ENCODE measurements around the gene DOK4. TPM values are rescaled to one million over a fixed set of nuclear protein-coding genes. Genes with fewer than 3 reads are reported as not detected.
"Not testable (repeated sequence)": the region's sequence is repeated elsewhere in the genome, so short reads cannot be mapped to it uniquely, and the experiment has no call there.

Gene DOK4
- total RNA-seq, 2 experiments from 2014 or later, result 6.3 to 6.4 TPM

- no peak for ATAC-seq (ENCODE audit: low read depth)
- Mint-ChIP-seq H3K36me3 (no peaks in the 10 kb centered on the region), H3K27ac (no peak overlapping the region), H3K27me3 (no peaks in the 10 kb centered on the region), H3K4me1 (peaks cover 19% of the 10 kb centered on the region), H3K9me3 (no peaks in the 10 kb centered on the region), H3K4me3 (no peak overlapping the region)
- POLR2A ChIA-PET, result interaction anchor here (0.7 kb wide), 1 partner anchor 481 kb away, joined by 4 read pairs; no protein-coding TSS in a partner anchor
- DNase-seq, result no peak
These were observed 18.2 kb upstream of the DOK4 start for GRCh38 chr16:57504491-57504890.

GRCh38 chr16:57504001-57504400 lies 17.7 kb upstream of the DOK4 start:
- Mint-ChIP-seq H3K4me3 (no peak overlapping the region), H3K27me3 (no peaks in the 10 kb centered on the region), H3K27ac (no peak overlapping the region), H3K4me1 (peaks cover 22% of the 10 kb centered on the region), H3K9me3 (no peaks in the 10 kb centered on the region), H3K36me3 (no peaks in the 10 kb centered on the region)
- POLR2A ChIA-PET, result no interaction called here
- DNase-seq, result no peak
- no peak for ATAC-seq (ENCODE audit: low read depth)

GRCh38 chr16:57503366-57503765 lies 17.1 kb upstream of the DOK4 start:
- no peak overlapping the region for H3K27ac Mint-ChIP-seq
- peaks cover 23% of the 10 kb centered on the region for H3K4me1 Mint-ChIP-seq
- H3K9me3 Mint-ChIP-seq, result no peaks in the 10 kb centered on the region
- POLR2A ChIA-PET, result no interaction called here
- H3K36me3 Mint-ChIP-seq, result no peaks in the 10 kb centered on the region
- DNase-seq (no peak), ATAC-seq (ENCODE audit: low read depth) (no peak)
- no peaks in the 10 kb centered on the region for H3K27me3 Mint-ChIP-seq
- no peak overlapping the region for H3K4me3 Mint-ChIP-seq

GRCh38 chr16:57502048-57502775 lies 15.9 kb upstream of the DOK4 start:
- H3K9me3 Mint-ChIP-seq, result no peaks in the 10 kb centered on the region
- H3K36me3 Mint-ChIP-seq, result no peaks in the 10 kb centered on the region
- H3K27me3 Mint-ChIP-seq, result no peaks in the 10 kb centered on the region
- H3K4me3 Mint-ChIP-seq, result no peak overlapping the region
- POLR2A ChIA-PET, result interaction anchor here (0.7 to 1.3 kb wide), 2 partner anchors 42 to 86 kb away, joined by 4 to 5 read pairs; no protein-coding TSS in a partner anchor
- H3K27ac Mint-ChIP-seq, result peak overlapping the region; percentile 30
- peaks cover 22% of the 10 kb centered on the region for H3K4me1 Mint-ChIP-seq
- DNase-seq (no peak), ATAC-seq (ENCODE audit: low read depth) (no peak)

GRCh38 chr16:57501492-57501891 lies 15.2 kb upstream of the DOK4 start:
- peak overlapping the region; percentile 11 for H3K4me3 Mint-ChIP-seq
- peak overlapping the region; percentile 81 for H3K27ac Mint-ChIP-seq
- H3K36me3 Mint-ChIP-seq, result no peaks in the 10 kb centered on the region

GRCh38 chr16:57500578-57501111 lies 14.4 kb upstream of the DOK4 start:
- peak; percentile 91 for ATAC-seq (ENCODE audit: low read depth)
- Mint-ChIP-seq H3K9me3 (no peaks in the 10 kb centered on the region), H3K27ac (peak overlapping the region; percentile 81), H3K4me1 (peaks cover 22% of the 10 kb centered on the region), H3K36me3 (no peaks in the 10 kb centered on the region), H3K27me3 (no peaks in the 10 kb centered on the region), H3K4me3 (peak overlapping the region; percentile 29)
- POLR2A ChIA-PET, result interaction anchor here (0.7 to 1.5 kb wide), 6 partner anchors 13 to 310 kb away, joined by 3 to 7 read pairs (median 4); partner anchors contain the start of genes ADGRG5 and POLR2C
- DNase-seq, result peak; percentile 61

More at GRCh38 chr16:57501492-57501891, 15.2 kb upstream of the DOK4 start:
- DNase-seq, result no peak
- POLR2A ChIA-PET, result interaction anchor here (0.7 to 1.5 kb wide), 5 partner anchors 14 to 85 kb away, joined by 3 to 5 read pairs (median 4); partner anchors contain the start of gene ADGRG5
- no peaks in the 10 kb centered on the region for H3K27me3 Mint-ChIP-seq
- H3K9me3 Mint-ChIP-seq, result no peaks in the 10 kb centered on the region
- peaks cover 22% of the 10 kb centered on the region for H3K4me1 Mint-ChIP-seq
- no peak for ATAC-seq (ENCODE audit: low read depth)

GRCh38 chr16:57499941-57500340 lies 13.6 kb upstream of the DOK4 start:
- POLR2A ChIA-PET, result interaction anchor here (0.7 to 1.5 kb wide), 3 partner anchors 38 to 236 kb away, joined by 3 to 5 read pairs (median 3); partner anchors contain the start of genes ADGRG5, KATNB1 and POLR2C

GRCh38 chr16:57498031-57498430 lies 11.7 kb upstream of the DOK4 start:
- H3K4me1 Mint-ChIP-seq, result peaks cover 22% of the 10 kb centered on the region
- DNase-seq (no peak), ATAC-seq (ENCODE audit: low read depth) (no peak)
- H3K27ac Mint-ChIP-seq, result no peak overlapping the region
- no peaks in the 10 kb centered on the region for H3K27me3 Mint-ChIP-seq
- no peak overlapping the region for H3K4me3 Mint-ChIP-seq
- no peaks in the 10 kb centered on the region for H3K9me3 Mint-ChIP-seq
- H3K36me3 Mint-ChIP-seq, result no peaks in the 10 kb centered on the region
- POLR2A ChIA-PET, result no interaction called here

More at GRCh38 chr16:57499941-57500340, 13.6 kb upstream of the DOK4 start:
- not testable (repeated sequence) for H3K27me3 Mint-ChIP-seq; H3K36me3 Mint-ChIP-seq; ATAC-seq (ENCODE audit: low read depth); H3K4me3 Mint-ChIP-seq; H3K9me3 Mint-ChIP-seq; DNase-seq
- Mint-ChIP-seq H3K4me1 (peaks cover 22% of the 10 kb centered on the region), H3K27ac (peak overlapping the region; percentile 81)

- no peaks in the 10 kb centered on the region for H3K9me3 Mint-ChIP-seq
- no peak overlapping the region for H3K4me3 Mint-ChIP-seq
- no peak overlapping the region for H3K27ac Mint-ChIP-seq
- no peak for DNase-seq
- no peak for ATAC-seq (ENCODE audit: low read depth)
- H3K27me3 Mint-ChIP-seq, result peaks cover 7% of the 10 kb centered on the region
- no peaks in the 10 kb centered on the region for H3K36me3 Mint-ChIP-seq
- POLR2A ChIA-PET, result no interaction called here
- H3K4me1 Mint-ChIP-seq, result peaks cover 24% of the 10 kb centered on the region
These were observed 10.8 kb upstream of the DOK4 start for GRCh38 chr16:57497121-57497520.

- Mint-ChIP-seq H3K36me3 (no peaks in the 10 kb centered on the region), H3K27me3 (peaks cover 18% of the 10 kb centered on the region), H3K27ac (no peak overlapping the region), H3K9me3 (no peaks in the 10 kb centered on the region), H3K4me1 (peaks cover 2% of the 10 kb centered on the region), H3K4me3 (no peak overlapping the region)
- no peak for ATAC-seq (ENCODE audit: low read depth)
- no peak for DNase-seq
- POLR2A ChIA-PET, result no interaction called here
These were observed 7.5 kb upstream of the DOK4 start for GRCh38 chr16:57493767-57494166.

- Mint-ChIP-seq H3K4me1 (peaks cover 15% of the 10 kb centered on the region), H3K27me3 (peaks cover 21% of the 10 kb centered on the region), H3K4me3 (no peak overlapping the region), H3K27ac (no peak overlapping the region), H3K9me3 (no peaks in the 10 kb centered on the region), H3K36me3 (no peaks in the 10 kb centered on the region)
- DNase-seq (no peak), ATAC-seq (ENCODE audit: low read depth) (no peak)
- POLR2A ChIA-PET, result no interaction called here
These were observed 2.9 kb upstream of the DOK4 start for GRCh38 chr16:57489229-57489628.

- Mint-ChIP-seq H3K4me3 (peak overlapping the region; percentile 82), H3K9me3 (no peaks in the 10 kb centered on the region), H3K27ac (peak overlapping the region; percentile 82), H3K27me3 (peaks cover 14% of the 10 kb centered on the region), H3K36me3 (no peaks in the 10 kb centered on the region), H3K4me1 (peaks cover 13% of the 10 kb centered on the region)
- no peak for DNase-seq
- ATAC-seq (ENCODE audit: low read depth), result no peak
- POLR2A ChIA-PET, result interaction anchor here (1.2 to 2.4 kb wide), 6 partner anchors 14 to 50 kb away, joined by 3 to 10 read pairs (median 5); partner anchors contain the start of genes CCDC102A, CIAPIN1, COQ9 and POLR2C
These were observed 853 bp upstream of the DOK4 start for GRCh38 chr16:57486858-57487834.

All from activated naive CD8-positive, alpha-beta T cell treated with anti-CD3 and anti-CD28 coated beads, Interleukin-2, amount 10 ng/mL, durations not matched to agents 7 days and 5 days (primary cell).